Calu3 (cell line): Measurements from ENCODE around the gene MBNL2. TPM values are rescaled to one million over a fixed set of nuclear protein-coding genes. Genes with fewer than 3 reads are reported as not detected.

Experiments
- BruUV-seq: library from RNA; stranded (reverse); fragments of 400-500 nt; replicated peaks from 2 replicates; lab custom pipeline; 2021; lab: Mats Ljungman, UMichigan
- CTCF ChIA-PET: fragments of 300-600 bp; sonication (Branson Sonifier 250); formaldehyde crosslinking; loops from one replicate; lab custom pipeline; 2022; ENCODE audit warnings: antibody characterized with exemption; lab: Charles Lee
- DNase-seq: peaks from one replicate; pipeline ENCODE4 v3.0.0; 2022
- H3K27ac Mint-ChIP-seq: one replicate; pipeline ENCODE4 v1.8.0; 2022; ENCODE audit warnings: mixed read lengths; ENCODE audit not compliant: unreplicated experiment
- H3K27me3 Mint-ChIP-seq: one replicate; pipeline ENCODE4 v1.8.0; 2022; ENCODE audit warnings: mixed read lengths; ENCODE audit not compliant: unreplicated experiment
- H3K36me3 Mint-ChIP-seq: one replicate; pipeline ENCODE4 v1.8.0; 2022; ENCODE audit warnings: mild to moderate bottlenecking, moderate library complexity, mixed read lengths; ENCODE audit not compliant: insufficient read depth, unreplicated experiment
- H3K4me1 Mint-ChIP-seq: one replicate; pipeline ENCODE4 v1.8.0; 2022; ENCODE audit warnings: mild to moderate bottlenecking, low read depth, mixed read lengths; ENCODE audit not compliant: unreplicated experiment
- H3K4me3 Mint-ChIP-seq: one replicate; pipeline ENCODE4 v1.8.0; 2022; ENCODE audit warnings: mild to moderate bottlenecking, low read depth, moderate library complexity, mixed read lengths; ENCODE audit not compliant: unreplicated experiment
- H3K9me3 Mint-ChIP-seq: one replicate; pipeline ENCODE4 v1.8.0; 2022; ENCODE audit warnings: low read depth, mixed read lengths; ENCODE audit not compliant: unreplicated experiment
- intact Hi-C: fragments of 100-400 bp; cut with micrococcal nuclease; formaldehyde crosslinking; loops from one replicate; pipeline ENCODE4 v1.10.0; 2022; ENCODE audit not compliant: unreplicated experiment
- total RNA-seq: library from RNA; stranded (reverse); gene quantifications from 2 replicates; pipeline ENCODE4 v1.2.3, GENCODE V29; 2022
- TF ChIP-seq, protein P1 (sequence below): fragments of 200-600 bp; IDR thresholded peaks from one replicate; pipeline ENCODE4 v1.8.0; 2022; ENCODE audit warnings: antibody characterized with exemption; ENCODE audit not compliant: unreplicated experiment

MBNL2 gene
- total RNA-seq, 1 experiment from 2014 or later = 37.1 TPM

DNA sequence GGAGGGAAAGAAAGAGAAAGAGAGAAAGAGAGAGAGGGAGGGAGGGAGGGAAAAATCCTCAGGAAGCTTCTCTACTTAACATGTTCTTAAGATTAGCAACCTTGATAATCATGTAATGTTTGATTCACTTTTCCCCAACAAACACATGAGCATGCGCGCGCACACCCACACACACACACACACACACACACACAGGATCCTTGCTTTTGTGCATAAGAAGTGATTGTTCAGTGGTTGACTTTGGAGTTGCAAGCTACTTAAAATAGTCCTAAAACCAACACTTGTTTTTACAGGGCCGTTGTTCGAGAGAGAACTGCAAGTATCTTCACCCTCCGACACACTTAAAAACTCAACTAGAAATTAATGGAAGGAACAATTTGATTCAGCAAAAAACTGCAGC is 111.8 kb downstream of the MBNL2 start:
- DNase-seq = no peak
- H3K36me3 Mint-ChIP-seq = peaks cover 4% of the 10 kb centered on the region
- no TSS peak for BruUV-seq
- H3K27ac Mint-ChIP-seq = no peak overlapping the region
- intact Hi-C loops = no loop called here
- TF ChIP-seq, protein P1, sequence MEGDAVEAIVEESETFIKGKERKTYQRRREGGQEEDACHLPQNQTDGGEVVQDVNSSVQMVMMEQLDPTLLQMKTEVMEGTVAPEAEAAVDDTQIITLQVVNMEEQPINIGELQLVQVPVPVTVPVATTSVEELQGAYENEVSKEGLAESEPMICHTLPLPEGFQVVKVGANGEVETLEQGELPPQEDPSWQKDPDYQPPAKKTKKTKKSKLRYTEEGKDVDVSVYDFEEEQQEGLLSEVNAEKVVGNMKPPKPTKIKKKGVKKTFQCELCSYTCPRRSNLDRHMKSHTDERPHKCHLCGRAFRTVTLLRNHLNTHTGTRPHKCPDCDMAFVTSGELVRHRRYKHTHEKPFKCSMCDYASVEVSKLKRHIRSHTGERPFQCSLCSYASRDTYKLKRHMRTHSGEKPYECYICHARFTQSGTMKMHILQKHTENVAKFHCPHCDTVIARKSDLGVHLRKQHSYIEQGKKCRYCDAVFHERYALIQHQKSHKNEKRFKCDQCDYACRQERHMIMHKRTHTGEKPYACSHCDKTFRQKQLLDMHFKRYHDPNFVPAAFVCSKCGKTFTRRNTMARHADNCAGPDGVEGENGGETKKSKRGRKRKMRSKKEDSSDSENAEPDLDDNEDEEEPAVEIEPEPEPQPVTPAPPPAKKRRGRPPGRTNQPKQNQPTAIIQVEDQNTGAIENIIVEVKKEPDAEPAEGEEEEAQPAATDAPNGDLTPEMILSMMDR = no peak
- CTCF ChIA-PET = no interaction called here
- H3K27me3 Mint-ChIP-seq = no peaks in the 10 kb centered on the region
- peaks cover 11% of the 10 kb centered on the region for H3K4me1 Mint-ChIP-seq
- no peak overlapping the region for H3K4me3 Mint-ChIP-seq
- no peaks in the 10 kb centered on the region for H3K9me3 Mint-ChIP-seq

GRCh38 chr13:97334690-97335089 is 112.6 kb downstream of the MBNL2 start:
- Mint-ChIP-seq H3K4me1 (peaks cover 4% of the 10 kb centered on the region), H3K4me3 (no peak overlapping the region), H3K36me3 (peaks cover 4% of the 10 kb centered on the region), H3K9me3 (no peaks in the 10 kb centered on the region), H3K27me3 (no peaks in the 10 kb centered on the region), H3K27ac (no peak overlapping the region)
- TF ChIP-seq, protein P1 = no peak
- intact Hi-C loops = no loop called here
- CTCF ChIA-PET = no interaction called here
- DNase-seq = no peak
- no TSS peak for BruUV-seq

GRCh38 chr13:97335488-97336134 is 113.5 kb downstream of the MBNL2 start:
- CTCF ChIA-PET = no interaction called here
- TF ChIP-seq, protein P1 = no peak
- H3K36me3 Mint-ChIP-seq = peaks cover 4% of the 10 kb centered on the region
- DNase-seq = no peak
- H3K4me1 Mint-ChIP-seq = no peaks in the 10 kb centered on the region
- no peaks in the 10 kb centered on the region for H3K27me3 Mint-ChIP-seq
- H3K27ac Mint-ChIP-seq = no peak overlapping the region
- intact Hi-C loops = no loop called here
- no peaks in the 10 kb centered on the region for H3K9me3 Mint-ChIP-seq
- BruUV-seq = no TSS peak
- H3K4me3 Mint-ChIP-seq = no peak overlapping the region

DNA sequence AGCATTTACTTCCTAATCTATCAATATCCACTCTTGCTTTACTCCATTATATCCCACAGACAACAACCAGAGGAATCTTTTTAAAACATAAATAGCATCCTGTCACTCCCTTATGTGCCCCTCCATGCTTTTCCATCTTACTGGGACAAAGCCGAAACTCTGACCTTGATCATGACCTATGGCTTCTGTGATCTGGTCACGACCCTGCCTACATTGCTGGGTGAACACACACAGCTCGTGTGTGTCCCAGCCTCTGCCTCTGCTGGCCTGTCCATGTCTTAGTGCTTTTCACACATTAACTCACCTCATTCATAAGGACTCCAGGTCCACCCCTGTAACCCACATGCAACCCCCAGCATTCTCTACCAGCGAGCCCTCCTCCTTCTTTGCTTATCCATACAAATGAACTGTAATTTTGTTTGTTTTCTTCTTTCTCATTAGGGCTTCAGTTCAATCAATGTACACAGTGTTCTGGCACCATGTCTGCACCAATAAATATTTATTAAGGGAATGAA is 115.9 kb downstream of the MBNL2 start:
- DNase-seq = no peak
- Mint-ChIP-seq H3K4me3 (no peak overlapping the region), H3K36me3 (peaks cover 4% of the 10 kb centered on the region), H3K27me3 (no peaks in the 10 kb centered on the region), H3K4me1 (peaks cover 3% of the 10 kb centered on the region), H3K9me3 (no peaks in the 10 kb centered on the region), H3K27ac (no peak overlapping the region)
- intact Hi-C loops = no loop called here
- BruUV-seq = no TSS peak
- CTCF ChIA-PET = no interaction called here
- TF ChIP-seq, protein P1 = no peak
